ENCODE results near the gene BIRC2.

DNA sequence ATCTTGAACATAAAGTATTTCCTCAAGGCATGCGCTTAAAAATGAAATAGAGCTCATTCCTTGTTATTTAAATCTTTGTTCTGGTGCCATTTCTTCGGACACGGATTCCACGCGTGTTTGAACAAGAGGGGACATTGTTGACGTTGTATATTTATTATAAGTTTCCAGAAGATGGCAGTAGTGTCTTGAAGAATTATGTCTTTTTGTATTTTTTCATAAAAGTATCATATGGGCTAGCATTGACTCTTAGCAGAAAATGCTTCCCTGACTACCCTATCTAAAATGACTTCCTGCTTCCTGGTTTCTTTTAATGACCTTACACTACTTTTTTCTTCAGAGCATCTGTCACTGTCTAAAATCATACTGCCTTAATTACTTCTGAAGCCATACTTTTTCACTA is 20.4 kb downstream of the BIRC2 start:
- TF ChIP-seq ZNF548 (tag by site-specific recombination; IDR thresholded peaks at IDR 0.05): no peak
- TF ChIP-seq, protein P1, sequence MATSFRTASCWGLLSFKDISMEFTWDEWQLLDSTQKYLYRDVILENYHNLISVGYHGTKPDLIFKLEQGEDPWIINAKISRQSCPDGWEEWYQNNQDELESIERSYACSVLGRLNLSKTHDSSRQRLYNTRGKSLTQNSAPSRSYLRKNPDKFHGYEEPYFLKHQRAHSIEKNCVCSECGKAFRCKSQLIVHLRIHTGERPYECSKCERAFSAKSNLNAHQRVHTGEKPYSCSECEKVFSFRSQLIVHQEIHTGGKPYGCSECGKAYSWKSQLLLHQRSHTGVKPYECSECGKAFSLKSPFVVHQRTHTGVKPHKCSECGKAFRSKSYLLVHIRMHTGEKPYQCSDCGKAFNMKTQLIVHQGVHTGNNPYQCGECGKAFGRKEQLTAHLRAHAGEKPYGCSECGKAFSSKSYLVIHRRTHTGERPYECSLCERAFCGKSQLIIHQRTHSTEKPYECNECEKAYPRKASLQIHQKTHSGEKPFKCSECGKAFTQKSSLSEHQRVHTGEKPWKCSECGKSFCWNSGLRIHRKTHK (tag by site-specific recombination; IDR thresholded peaks at IDR 0.05): no peak
- TF ChIP-seq, protein P2, sequence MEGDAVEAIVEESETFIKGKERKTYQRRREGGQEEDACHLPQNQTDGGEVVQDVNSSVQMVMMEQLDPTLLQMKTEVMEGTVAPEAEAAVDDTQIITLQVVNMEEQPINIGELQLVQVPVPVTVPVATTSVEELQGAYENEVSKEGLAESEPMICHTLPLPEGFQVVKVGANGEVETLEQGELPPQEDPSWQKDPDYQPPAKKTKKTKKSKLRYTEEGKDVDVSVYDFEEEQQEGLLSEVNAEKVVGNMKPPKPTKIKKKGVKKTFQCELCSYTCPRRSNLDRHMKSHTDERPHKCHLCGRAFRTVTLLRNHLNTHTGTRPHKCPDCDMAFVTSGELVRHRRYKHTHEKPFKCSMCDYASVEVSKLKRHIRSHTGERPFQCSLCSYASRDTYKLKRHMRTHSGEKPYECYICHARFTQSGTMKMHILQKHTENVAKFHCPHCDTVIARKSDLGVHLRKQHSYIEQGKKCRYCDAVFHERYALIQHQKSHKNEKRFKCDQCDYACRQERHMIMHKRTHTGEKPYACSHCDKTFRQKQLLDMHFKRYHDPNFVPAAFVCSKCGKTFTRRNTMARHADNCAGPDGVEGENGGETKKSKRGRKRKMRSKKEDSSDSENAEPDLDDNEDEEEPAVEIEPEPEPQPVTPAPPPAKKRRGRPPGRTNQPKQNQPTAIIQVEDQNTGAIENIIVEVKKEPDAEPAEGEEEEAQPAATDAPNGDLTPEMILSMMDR (tag by site-specific recombination; IDR thresholded peaks at IDR 0.05): no peak
